Testis (tissue), 3 donors: ENCODE measurements around the gene LRRC15. TPM values are rescaled to one million over a fixed set of nuclear protein-coding genes. Genes with fewer than 3 reads are reported as not detected.

Experiments
- DNase-seq: peaks from one replicate; pipeline ENCODE4 v3.0.0-alpha.2; 2019
- H3K27ac ChIP-seq, 2 donors: fragments of 200-600 bp; sonication (generic); one replicate each; pipeline ENCODE4 v1.5.1; 2019
- H3K27me3 ChIP-seq: fragments of 200-600 bp; sonication (generic); one replicate; pipeline ENCODE4 v1.5.1; 2019
- H3K36me3 ChIP-seq: fragments of 200-600 bp; sonication (generic); one replicate; pipeline ENCODE4 v1.5.1; 2017; ENCODE audit warnings: low read depth; ENCODE audit errors: missing control alignments
- H3K4me1 ChIP-seq: fragments of 200-600 bp; sonication (generic); one replicate; pipeline ENCODE4 v1.5.1; 2019
- H3K4me3 ChIP-seq, 2 donors: fragments of 200-600 bp; sonication (generic); one replicate each; pipeline ENCODE4 v1.5.1; 2017 to 2019
- H3K9me3 ChIP-seq: fragments of 200-600 bp; sonication (generic); one replicate; pipeline ENCODE4 v1.5.1; 2017
- CTCF ChIP-seq, 3 experiments: fragments of 450-650 bp in 2 of 3; fragments of 200-600 bp in 1 of 3; sonication (generic) in 1 of 3; IDR thresholded peaks; one replicate each; pipeline ENCODE4 v1.5.1; 2016 to 2019; ENCODE audit warnings: antibody characterized with exemption in 3 of 3, mild to moderate bottlenecking in 2 of 3, moderate library complexity in 1 of 3
- POLR2A ChIP-seq: fragments of 450-650 bp; IDR thresholded peaks from one replicate; pipeline ENCODE4 v1.6.1; 2017; ENCODE audit warnings: antibody characterized with exemption, mild to moderate bottlenecking, moderate library complexity
- WGBS, 2 donors: methylation state at CpG; one replicate each; pipeline ENCODE4 v1.1.5; 2018; 5-methylcytosine and 5-hydroxymethylcytosine counted together
- intact Hi-C: fragments of 100-400 bp; cut with DNase I; formaldehyde crosslinking; loops from one replicate; pipeline ENCODE4 v1.15.1; 2023; ENCODE audit warnings: low total_unique reads
- polyA plus RNA-seq: library from polyadenylated mRNA; stranded (reverse); fragments of 350-450 nt; fragmentation: Illumina TruSeq; extraction: RNeasy Lipid Tissue Mini Kit (QIAGEN cat#74804); gene quantifications from one replicate; pipeline ENCODE4 v1.2.3, GENCODE V29; 2014; ENCODE audit warnings: low read depth, low replicate concordance; ENCODE audit not compliant: insufficient read depth
- total RNA-seq, 2 donors: library from RNA; depleted of rRNA; stranded (reverse); fragments of >200 nt; gene quantifications; one replicate each; pipeline ENCODE4 v1.2.3, GENCODE V29; 2016

Gene LRRC15
- total and polyA plus RNA-seq, 3 donors from 2014 or later, result 0.06 to 0.75 TPM; not detected in 1

- Histone ChIP-seq H3K4me3 (no peak overlapping the region), H3K27ac (no peak overlapping the region), H3K36me3 (no peaks in the 10 kb centered on the region), H3K9me3 (no peaks in the 10 kb centered on the region), H3K4me1 (peaks cover 4% of the 10 kb centered on the region), H3K27me3 (no peaks in the 10 kb centered on the region)
- DNase-seq, result no peak
- WGBS, 2 donors, result 74 to 75% methylated on average over 7 to 11 of the region's 11 CpGs
- no peak for TF ChIP-seq CTCF (IDR thresholded peaks at IDR 0.05)
- TF ChIP-seq POLR2A, result no peak
- intact Hi-C loops, result loop anchor here (5.0 kb wide), 1 partner anchor 164 kb away; no protein-coding TSS in a partner anchor
These were observed 63.3 kb downstream of the LRRC15 start for GRCh38 chr3:194306109-194306686.

GRCh38 chr3:194305356-194306108 is 64.0 kb downstream of the LRRC15 start:
- intact Hi-C loops, result loop anchor here (5.0 kb wide), 1 partner anchor 163 kb away; no protein-coding TSS in a partner anchor
- Histone ChIP-seq H3K4me1 (peaks cover 4% of the 10 kb centered on the region), H3K27me3 (no peaks in the 10 kb centered on the region), H3K36me3 (no peaks in the 10 kb centered on the region), H3K27ac (no peak overlapping the region), H3K9me3 (no peaks in the 10 kb centered on the region), H3K4me3 (no peak overlapping the region)
- TF ChIP-seq POLR2A (no peak), CTCF (IDR thresholded peaks at IDR 0.05) (no peak)
- 94 to 95% methylated on average over 11 of the region's 11 CpGs for WGBS, 2 donors
- DNase-seq, result no peak

Other genes with a start within 250 kb of the LRRC15 start
- gene HES1, start 233.6 kb downstream of the LRRC15 start, total RNA-seq, result 10 to 100 TPM; 38.9 to 41.1 TPM
- gene HES1, start 233.6 kb downstream of the LRRC15 start, polyA plus RNA-seq, result 17.5 TPM
- 1 to 10 TPM; 1.1 to 1.4 TPM for gene CPN2, start 18.4 kb downstream of the LRRC15 start, total RNA-seq
- 0.36 TPM for gene CPN2, start 18.4 kb downstream of the LRRC15 start, polyA plus RNA-seq
- gene GP5, start 29.5 kb upstream of the LRRC15 start, total RNA-seq, result under 1 TPM; 0.06 to 0.16 TPM
- gene GP5, start 29.5 kb upstream of the LRRC15 start, polyA plus RNA-seq, result not detected
- gene ATP13A3, start 117.3 kb upstream of the LRRC15 start, total RNA-seq, result 10 to 100 TPM; 51.8 to 62.3 TPM
- gene ATP13A3, start 117.3 kb upstream of the LRRC15 start, polyA plus RNA-seq, result 26.6 TPM